K562 (cell line): ENCODE results near the gene SFT2D2. TPM values are rescaled to one million over a fixed set of nuclear protein-coding genes. Genes with fewer than 3 reads are reported as not detected.
A peak's percentile ranks its signal among the peaks of the same experiment; 100 is the strongest.

ENCODE experiments used
- ATF1 ChIP-seq, 2 experiments: fragments of 450-650 bp in 1 of 2; IDR thresholded peaks; 2 replicates each; pipeline ENCODE4 v1.6.1; 2016; ENCODE audit warnings: missing compliant biosample characterization in 1 of 2, missing genetic modification characterization in 1 of 2
- CBFA2T3 ChIP-seq: fragments of 450-650 bp; IDR thresholded peaks from 2 replicates; pipeline ENCODE4 v1.6.1; 2017
- CCAR2 ChIP-seq: fragments of 200-400 bp; formaldehyde crosslinking; IDR thresholded peaks from 2 replicates; pipeline ENCODE4 v1.6.1; 2017; ENCODE audit warnings: mild to moderate bottlenecking, low read depth, low read length
- CHD2 ChIP-seq: IDR thresholded peaks from 2 replicates; pipeline ENCODE4 v1.6.1; 2011; ENCODE audit warnings: low read depth, low read length
- CREB1 ChIP-seq, 2 experiments: sonication (generic) in 1 of 2; formaldehyde crosslinking in 1 of 2; IDR thresholded peaks; 2 replicates each; pipeline versions ENCODE4 v1.6.1 to v1.8.0; 2012 to 2022; ENCODE audit warnings: inconsistent platforms in 1 of 2, mild to moderate bottlenecking in 1 of 2, missing genetic modification reagents in 1 of 2, moderate library complexity in 1 of 2
- E2F6 ChIP-seq, 2 experiments: IDR thresholded peaks; 2 replicates each; pipeline ENCODE4 v1.6.1; 2011; ENCODE audit warnings: borderline replicate concordance in 1 of 2, control low read depth in 1 of 2, low read depth in 1 of 2, low read length in 1 of 2, mild to moderate bottlenecking in 1 of 2, mixed read lengths in 1 of 2, moderate library complexity in 1 of 2; ENCODE audit not compliant: insufficient read depth in 1 of 2, insufficient read length in 1 of 2, poor library complexity in 1 of 2, severe bottlenecking in 1 of 2; ENCODE audit errors: extremely low read depth in 1 of 2
- GTF2E2 ChIP-seq: fragments of 200-800 bp; sonication (Bioruptor generic); IDR thresholded peaks from 2 replicates; pipeline ENCODE4 v1.6.1; 2016; ENCODE audit warnings: missing genetic modification characterization, missing compliant biosample characterization
- JUN ChIP-seq, 2 experiments: sonication (generic) in 1 of 2; formaldehyde crosslinking in 1 of 2; IDR thresholded peaks; 2 replicates each; pipeline versions ENCODE4 v1.6.1 to v1.8.0; 2012 to 2022; ENCODE audit warnings: borderline replicate concordance in 2 of 2, mild to moderate bottlenecking in 2 of 2, improper control_type of control experiment in 1 of 2, low read depth in 1 of 2, low read length in 1 of 2, missing genetic modification reagents in 1 of 2
- MCM3 ChIP-seq: fragments of 450-650 bp; IDR thresholded peaks from 2 replicates; pipeline ENCODE4 v1.6.1; 2016
- PCBP2 ChIP-seq: fragments of 200-400 bp; formaldehyde crosslinking; IDR thresholded peaks from 2 replicates; pipeline ENCODE4 v1.6.1; 2018; ENCODE audit warnings: low read length, low read depth, mild to moderate bottlenecking, moderate library complexity; ENCODE audit not compliant: poor library complexity, severe bottlenecking
- RBM25 ChIP-seq: fragments of 200-400 bp; formaldehyde crosslinking; IDR thresholded peaks from 2 replicates; pipeline ENCODE4 v1.6.1; 2018; ENCODE audit warnings: low read length, low read depth, moderate library complexity; ENCODE audit not compliant: severe bottlenecking
- RREB1 ChIP-seq: fragments of 250-450 bp; sonication (Bioruptor Pico); IDR thresholded peaks from 2 replicates; pipeline ENCODE4 v1.4.0; 2020
- SMC3 ChIP-seq: conservative IDR thresholded peaks from 2 replicates; pipeline ENCODE4 v1.6.1; 2011; ENCODE audit warnings: low read depth, low read length, improper control_type of control experiment; ENCODE audit not compliant: insufficient read depth
- SP1 ChIP-seq: sonication (generic); formaldehyde crosslinking; IDR thresholded peaks from 2 replicates; pipeline ENCODE4 v1.8.1; 2022; ENCODE audit warnings: mild to moderate bottlenecking, missing genetic modification reagents
- ZNF592 ChIP-seq: fragments of 450-650 bp; IDR thresholded peaks from 2 replicates; pipeline ENCODE4 v1.6.1; 2017; ENCODE audit warnings: antibody characterized with exemption, mild to moderate bottlenecking
- ZNF696 ChIP-seq: fragments of 250-450 bp; sonication (Bioruptor Pico); conservative IDR thresholded peaks from 2 replicates; pipeline ENCODE4 v1.4.0; 2020; ENCODE audit warnings: mild to moderate bottlenecking, moderate library complexity
- polyA plus RNA-seq, 8 experiments: library from polyadenylated mRNA; depleted of rRNA in 4 of 8; stranded (reverse) in 5 of 8; unstranded in 3 of 8; fragments of >200 nt; fragmentation: Nextera tagmentation in 2 of 8; fragmentation: Illumina TruSeq in 1 of 8; extraction: Ambion mirVana in 2 of 8; extraction: Trizol in 1 of 8; gene quantifications; 2 replicates each; pipeline versions ENCODE4 v1.2.1 to v1.2.3, GENCODE V29; 2011 to 2014; ENCODE audit warnings: inconsistent platforms in 1 of 8, missing spikeins in 1 of 8
- total RNA-seq, 7 experiments: library from RNA; depleted of rRNA in 6 of 7; stranded (reverse); fragments of >200 nt in 6 of 7; fragmentation: Illumina TruSeq in 2 of 7; extraction: Trizol in 2 of 7; gene quantifications; 2 replicates each; pipeline versions ENCODE4 v1.2.1 to v1.2.3, GENCODE V29; 2011 to 2021; ENCODE audit warnings: low replicate concordance in 1 of 7

Gene SFT2D2
- total and polyA plus RNA-seq, 9 of the 15 experiments (the other 6 are each of a cell fraction or from before 2014, with no cell fraction given) = 3.4 to 50.1 (median 21.6) TPM

GRCh38 chr1:168220470-168220871 is 5.3 kb upstream of the SFT2D2 start (continued):
- 0 out of 2 replicates have a peak, but pooled peaks have one; percentile 15 for TF ChIP-seq JUN (IDR thresholded peaks at IDR 0.05; ENCODE audit: borderline replicate concordance, low read depth, low read length)
- TF ChIP-seq JUN (CRISPR knock-in tag; IDR thresholded peaks at IDR 0.05; ENCODE audit: borderline replicate concordance) = no peak
- TF ChIP-seq ZNF696 (CRISPR knock-in tag) = no peak
- no peak for TF ChIP-seq PCBP2
- TF ChIP-seq CCAR2 = no peak
- no peak for TF ChIP-seq GTF2E2 (tag)
- TF ChIP-seq RBM25 = peak; percentile 11
- TF ChIP-seq CBFA2T3 = no peak
- TF ChIP-seq CHD2 = peak; percentile 91
- no peak for TF ChIP-seq MCM3
- TF ChIP-seq SMC3 = no peak
- peak; percentile 66 to 69 for TF ChIP-seq E2F6 (IDR thresholded peaks at IDR 0.05; ENCODE audit: borderline replicate concordance in 1 of 2, extremely low read depth in 1 of 2, insufficient read depth in 1 of 2, insufficient read length in 1 of 2, low read depth in 1 of 2, low read length in 1 of 2, poor library complexity in 1 of 2, severe bottlenecking in 1 of 2)
- TF ChIP-seq ZNF592 = peak; percentile 80
- TF ChIP-seq RREB1 (CRISPR knock-in tag) = 0 out of 2 replicates have a peak, but pooled peaks have one; percentile 33
- TF ChIP-seq CREB1 (IDR thresholded peaks at IDR 0.05) = no peak
- TF ChIP-seq CREB1 (CRISPR knock-in tag; IDR thresholded peaks at IDR 0.05) = 0 out of 2 replicates have a peak, but pooled peaks have one; percentile 36
- 0 out of 2 replicates have a peak, but pooled peaks have one; percentile 25 for TF ChIP-seq SP1 (CRISPR knock-in tag)
- no peak for TF ChIP-seq ATF1 (CRISPR knock-in tag; IDR thresholded peaks at IDR 0.05)
- TF ChIP-seq ATF1 (tag; IDR thresholded peaks at IDR 0.05) = no peak
